Neural progenitor cell (in vitro differentiated cells): ENCODE data around the gene MAGOHB.

Source experiments
- EZH2 ChIP-seq: fragments of 200-600 bp; sonication (generic); IDR thresholded peaks from 2 replicates; pipeline ENCODE4 v1.6.1; 2017; ENCODE audit warnings: antibody characterized with exemption, mild to moderate bottlenecking, moderate library complexity
- EZH2phosphoT487 ChIP-seq: fragments of 200-600 bp; sonication (generic); IDR thresholded peaks from 2 replicates; pipeline ENCODE4 v1.6.1; 2017; ENCODE audit warnings: antibody characterized with exemption
- TF ChIP-seq, protein P1 (sequence below): fragments of 200-600 bp; sonication (generic); IDR thresholded peaks from 2 replicates; pipeline ENCODE4 v1.5.1; 2017; ENCODE audit warnings: antibody characterized with exemption, mild to moderate bottlenecking

DNA sequence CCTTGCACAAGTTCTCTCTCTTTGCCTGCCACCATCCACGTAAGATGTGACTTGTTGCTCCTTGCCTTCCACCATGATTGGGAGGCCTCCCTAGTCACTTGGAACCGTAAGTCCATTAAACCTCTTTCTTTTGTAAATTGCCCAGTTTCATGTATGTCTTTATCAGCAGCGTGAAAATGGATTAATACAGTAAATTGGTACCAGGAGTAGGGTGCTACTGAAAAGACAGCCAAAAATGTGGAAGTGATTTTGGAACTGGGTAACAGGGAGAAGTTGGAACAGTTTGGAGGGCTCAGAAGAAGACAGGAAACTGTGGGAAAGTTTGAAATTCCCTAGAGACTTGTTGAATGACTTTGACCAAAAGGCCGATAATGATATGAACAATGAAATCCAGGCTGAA, 32.5 kb upstream of the MAGOHB start:
- TF ChIP-seq, protein P1, sequence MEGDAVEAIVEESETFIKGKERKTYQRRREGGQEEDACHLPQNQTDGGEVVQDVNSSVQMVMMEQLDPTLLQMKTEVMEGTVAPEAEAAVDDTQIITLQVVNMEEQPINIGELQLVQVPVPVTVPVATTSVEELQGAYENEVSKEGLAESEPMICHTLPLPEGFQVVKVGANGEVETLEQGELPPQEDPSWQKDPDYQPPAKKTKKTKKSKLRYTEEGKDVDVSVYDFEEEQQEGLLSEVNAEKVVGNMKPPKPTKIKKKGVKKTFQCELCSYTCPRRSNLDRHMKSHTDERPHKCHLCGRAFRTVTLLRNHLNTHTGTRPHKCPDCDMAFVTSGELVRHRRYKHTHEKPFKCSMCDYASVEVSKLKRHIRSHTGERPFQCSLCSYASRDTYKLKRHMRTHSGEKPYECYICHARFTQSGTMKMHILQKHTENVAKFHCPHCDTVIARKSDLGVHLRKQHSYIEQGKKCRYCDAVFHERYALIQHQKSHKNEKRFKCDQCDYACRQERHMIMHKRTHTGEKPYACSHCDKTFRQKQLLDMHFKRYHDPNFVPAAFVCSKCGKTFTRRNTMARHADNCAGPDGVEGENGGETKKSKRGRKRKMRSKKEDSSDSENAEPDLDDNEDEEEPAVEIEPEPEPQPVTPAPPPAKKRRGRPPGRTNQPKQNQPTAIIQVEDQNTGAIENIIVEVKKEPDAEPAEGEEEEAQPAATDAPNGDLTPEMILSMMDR: no peak
- TF ChIP-seq EZH2phosphoT487 (no peak), EZH2 (no peak)
